ENCODE data around the gene TFF3.

DNA sequence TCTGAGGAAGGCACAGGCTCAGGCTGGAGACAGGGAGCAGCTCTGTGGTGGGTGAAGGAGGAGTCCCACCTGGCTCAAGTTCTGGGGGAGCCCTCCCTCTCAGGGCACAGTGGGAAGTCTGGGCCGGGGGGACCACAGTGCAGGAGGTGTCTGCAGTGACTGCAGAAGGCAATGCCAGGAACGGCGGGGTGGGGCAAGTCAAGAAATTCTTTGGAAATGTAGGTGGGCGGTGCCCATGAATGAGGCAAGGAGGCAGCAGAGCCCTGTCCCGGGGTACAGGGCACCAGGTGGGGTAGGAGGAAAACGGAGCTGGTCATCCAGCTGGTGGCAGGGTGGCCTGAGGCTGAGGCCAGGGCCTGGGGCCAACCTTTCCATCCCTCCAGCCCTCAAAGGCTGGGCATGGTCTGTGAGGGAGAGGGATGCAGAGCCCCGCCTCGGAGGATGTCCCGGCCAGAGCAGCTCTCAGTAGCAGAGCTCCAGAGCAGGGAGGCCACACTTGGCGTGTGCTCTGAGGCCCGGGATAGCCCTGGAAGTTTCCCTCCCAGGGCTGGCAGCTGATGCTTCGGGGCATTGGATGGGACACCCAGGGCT lies 4.7 kb downstream of the TFF3 start:
- no peak for TF ChIP-seq FOXM1 (IDR thresholded peaks at IDR 0.05; ENCODE audit: borderline replicate concordance)
- TF ChIP-seq SP1 (IDR thresholded peaks at IDR 0.05), result no peak
- no peak for TF ChIP-seq ARNT (IDR thresholded peaks at IDR 0.05)
- no peak for TF ChIP-seq FOXA1 (IDR thresholded peaks at IDR 0.05)
- no peak for TF ChIP-seq TARDBP (IDR thresholded peaks at IDR 0.05)
- no peak for TF ChIP-seq BHLHE40 (IDR thresholded peaks at IDR 0.05; ENCODE audit: borderline replicate concordance)
- TF ChIP-seq SUZ12 (IDR thresholded peaks at IDR 0.05), result no peak
- TF ChIP-seq ELF4 (IDR thresholded peaks at IDR 0.05), result no peak
- TF ChIP-seq ZNF384 (IDR thresholded peaks at IDR 0.05), result no peak
- TF ChIP-seq, protein P1, sequence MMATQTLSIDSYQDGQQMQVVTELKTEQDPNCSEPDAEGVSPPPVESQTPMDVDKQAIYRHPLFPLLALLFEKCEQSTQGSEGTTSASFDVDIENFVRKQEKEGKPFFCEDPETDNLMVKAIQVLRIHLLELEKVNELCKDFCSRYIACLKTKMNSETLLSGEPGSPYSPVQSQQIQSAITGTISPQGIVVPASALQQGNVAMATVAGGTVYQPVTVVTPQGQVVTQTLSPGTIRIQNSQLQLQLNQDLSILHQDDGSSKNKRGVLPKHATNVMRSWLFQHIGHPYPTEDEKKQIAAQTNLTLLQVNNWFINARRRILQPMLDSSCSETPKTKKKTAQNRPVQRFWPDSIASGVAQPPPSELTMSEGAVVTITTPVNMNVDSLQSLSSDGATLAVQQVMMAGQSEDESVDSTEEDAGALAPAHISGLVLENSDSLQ (IDR thresholded peaks at IDR 0.05), result no peak
- TF ChIP-seq HDGF (IDR thresholded peaks at IDR 0.05; ENCODE audit: borderline replicate concordance), result no peak
- TF ChIP-seq FOXK2 (IDR thresholded peaks at IDR 0.05), result no peak
- no peak for TF ChIP-seq CTBP1 (IDR thresholded peaks at IDR 0.05; ENCODE audit: borderline replicate concordance)
- TF ChIP-seq L3MBTL2 (conservative IDR thresholded peaks at IDR 0.05), result no peak

Data from HEK293T (cell line).